Esophagus muscularis mucosa (tissue), 4 donors: ENCODE results near the gene ACVR1.

ENCODE experiments used
- EP300 ChIP-seq: sonication (generic); formaldehyde crosslinking; IDR thresholded peaks from one replicate; pipeline ENCODE4 v1.6.1; 2017; ENCODE audit warnings: antibody characterized with exemption
- POLR2A ChIP-seq: fragments of 450-650 bp; IDR thresholded peaks from one replicate; pipeline ENCODE4 v1.6.1; 2017; ENCODE audit warnings: antibody characterized with exemption, moderate library complexity, mild to moderate bottlenecking, low read depth
- POLR2AphosphoS5 ChIP-seq, 2 donors: sonication (generic); formaldehyde crosslinking; IDR thresholded peaks; one replicate each; pipeline ENCODE4 v1.6.1; 2017; ENCODE audit warnings: antibody characterized with exemption in 2 of 2
- TF ChIP-seq, protein P1 (sequence below), 3 experiments: fragments of 200-600 bp in 2 of 3; fragments of 450-650 bp in 1 of 3; sonication (generic) in 2 of 3; IDR thresholded peaks; one replicate each; pipeline ENCODE4 v1.5.1; 2017 to 2019; ENCODE audit warnings: antibody characterized with exemption in 3 of 3, mild to moderate bottlenecking in 2 of 3, moderate library complexity in 1 of 3

GRCh38 chr2:157784823-157785175 is 91.3 kb downstream of the ACVR1 start:
- TF ChIP-seq, protein P1, sequence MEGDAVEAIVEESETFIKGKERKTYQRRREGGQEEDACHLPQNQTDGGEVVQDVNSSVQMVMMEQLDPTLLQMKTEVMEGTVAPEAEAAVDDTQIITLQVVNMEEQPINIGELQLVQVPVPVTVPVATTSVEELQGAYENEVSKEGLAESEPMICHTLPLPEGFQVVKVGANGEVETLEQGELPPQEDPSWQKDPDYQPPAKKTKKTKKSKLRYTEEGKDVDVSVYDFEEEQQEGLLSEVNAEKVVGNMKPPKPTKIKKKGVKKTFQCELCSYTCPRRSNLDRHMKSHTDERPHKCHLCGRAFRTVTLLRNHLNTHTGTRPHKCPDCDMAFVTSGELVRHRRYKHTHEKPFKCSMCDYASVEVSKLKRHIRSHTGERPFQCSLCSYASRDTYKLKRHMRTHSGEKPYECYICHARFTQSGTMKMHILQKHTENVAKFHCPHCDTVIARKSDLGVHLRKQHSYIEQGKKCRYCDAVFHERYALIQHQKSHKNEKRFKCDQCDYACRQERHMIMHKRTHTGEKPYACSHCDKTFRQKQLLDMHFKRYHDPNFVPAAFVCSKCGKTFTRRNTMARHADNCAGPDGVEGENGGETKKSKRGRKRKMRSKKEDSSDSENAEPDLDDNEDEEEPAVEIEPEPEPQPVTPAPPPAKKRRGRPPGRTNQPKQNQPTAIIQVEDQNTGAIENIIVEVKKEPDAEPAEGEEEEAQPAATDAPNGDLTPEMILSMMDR (IDR thresholded peaks at IDR 0.05): no peak
- no peak for TF ChIP-seq POLR2A
- TF ChIP-seq POLR2AphosphoS5 (IDR thresholded peaks at IDR 0.05): no peak
- TF ChIP-seq EP300: no peak
